Choroid plexus epithelial cell (primary cell): ENCODE data around the gene FCGR3B.
"Not testable (repeated sequence)": the region's sequence is repeated elsewhere in the genome, so short reads cannot be mapped to it uniquely, and the experiment has no call there.

Experiments used
- DNase-seq: peaks from one replicate; pipeline ENCODE4 v3.0.0-alpha.2; 2010; ENCODE audit warnings: low read depth
- H3K4me3 ChIP-seq: 2 replicates; pipeline ENCODE4 v1.5.1; 2011; ENCODE audit warnings: low read depth, mild to moderate bottlenecking, control low read depth, low read length, moderate library complexity
- CTCF ChIP-seq: conservative IDR thresholded peaks from 2 replicates; pipeline ENCODE4 v1.5.1; 2011; ENCODE audit warnings: low read depth, mild to moderate bottlenecking, control low read depth, inconsistent platforms, low read length, moderate library complexity

The FCGR3B gene

DNA sequence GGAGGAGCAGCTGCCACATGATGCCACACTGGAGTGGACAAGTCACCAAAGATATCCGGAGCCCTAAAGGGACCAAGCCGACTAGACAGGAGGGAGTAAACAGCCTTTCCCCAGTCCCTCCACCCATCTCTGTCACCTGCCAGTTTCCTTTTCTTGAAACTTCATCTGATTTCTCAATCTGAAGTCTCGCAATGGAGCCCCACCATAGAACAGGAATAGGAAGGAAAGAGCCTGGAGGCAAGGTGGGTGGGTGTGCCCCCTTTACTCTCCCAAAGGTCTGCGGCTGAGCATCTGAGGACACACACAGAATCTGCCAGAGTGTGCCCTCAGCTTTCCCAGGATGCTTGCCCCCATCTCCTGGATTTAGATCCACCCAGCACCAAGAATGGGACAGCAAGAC, at the start of gene FCGR3B:
Gene FCGR3B, minus strand, starts transcription at position 101 of the 400 bp plus-strand sequence. Its CDS starts 82 bp downstream, at position 19.
- no peak for DNase-seq
- no peak within 1 kb of the TSS for H3K4me3 ChIP-seq
- TF ChIP-seq CTCF = no peak

- no peak for TF ChIP-seq CTCF
- no peak for DNase-seq
- no peak overlapping the region for H3K4me3 ChIP-seq
Observed at GRCh38 chr1:161678500-161678899, 47.5 kb upstream of the FCGR3B start.

DNA sequence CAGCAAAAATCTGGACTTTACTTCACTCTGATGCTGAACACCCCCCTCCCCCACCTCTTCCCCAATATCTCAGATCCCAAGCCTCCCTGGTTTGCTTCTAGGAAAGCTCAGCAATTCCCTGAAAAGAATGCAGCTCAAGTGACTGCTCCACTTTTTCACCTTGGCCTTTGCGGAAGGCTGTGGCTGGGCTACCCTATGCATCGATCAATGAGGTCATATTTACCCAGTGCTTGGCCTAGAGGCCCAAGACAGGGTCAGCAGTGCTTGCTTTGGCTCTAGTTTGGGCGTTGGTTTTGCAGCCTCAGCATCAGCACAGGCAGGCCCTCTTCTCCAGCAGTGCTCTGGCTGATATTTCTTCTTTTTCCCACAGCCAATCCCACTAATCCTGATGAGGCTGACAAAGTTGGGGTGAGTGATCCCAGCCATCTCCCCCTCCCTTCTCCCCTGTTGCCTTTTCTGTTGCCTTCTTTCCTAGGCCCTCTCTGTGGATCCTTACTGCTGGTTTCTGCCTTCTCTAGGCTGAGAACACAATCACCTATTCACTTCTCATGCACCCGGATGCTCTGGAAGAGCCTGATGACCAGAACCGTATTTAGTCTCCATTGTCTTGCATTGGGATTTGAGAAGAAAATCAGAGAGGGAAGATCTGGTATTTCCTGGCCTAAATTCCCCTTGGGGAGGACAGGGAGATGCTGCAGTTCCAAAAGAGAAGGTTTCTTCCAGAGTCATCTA, 46.1 kb upstream of the FCGR3B start:
- TF ChIP-seq CTCF = no peak
- DNase-seq = no peak
- H3K4me3 ChIP-seq = no peak overlapping the region

DNA sequence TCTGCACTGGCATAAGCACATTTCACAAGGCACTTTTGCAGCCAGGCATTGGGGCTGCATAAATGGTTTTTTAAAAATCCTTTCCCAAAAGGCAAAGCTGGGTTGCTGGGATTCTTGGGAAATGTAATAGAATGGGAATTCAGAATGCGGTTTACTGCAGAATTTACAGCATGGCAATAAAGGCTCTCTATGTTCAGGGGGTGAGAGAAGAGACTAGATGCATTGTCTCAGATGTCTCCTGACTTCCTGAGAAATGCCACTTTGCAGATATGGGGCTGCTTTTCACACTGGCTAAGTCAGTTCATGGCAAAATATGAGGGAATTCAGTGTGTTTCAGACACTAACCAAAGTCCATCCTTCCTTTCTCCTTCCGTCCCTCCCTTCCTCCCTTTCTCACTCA, 45.5 kb upstream of the FCGR3B start:
- no peak for TF ChIP-seq CTCF
- no peak for DNase-seq
- no peak overlapping the region for H3K4me3 ChIP-seq

- H3K4me3 ChIP-seq, DNase-seq: not testable (repeated sequence)
Observed at GRCh38 chr1:161674908-161675307, 43.9 kb upstream of the FCGR3B start.

DNA sequence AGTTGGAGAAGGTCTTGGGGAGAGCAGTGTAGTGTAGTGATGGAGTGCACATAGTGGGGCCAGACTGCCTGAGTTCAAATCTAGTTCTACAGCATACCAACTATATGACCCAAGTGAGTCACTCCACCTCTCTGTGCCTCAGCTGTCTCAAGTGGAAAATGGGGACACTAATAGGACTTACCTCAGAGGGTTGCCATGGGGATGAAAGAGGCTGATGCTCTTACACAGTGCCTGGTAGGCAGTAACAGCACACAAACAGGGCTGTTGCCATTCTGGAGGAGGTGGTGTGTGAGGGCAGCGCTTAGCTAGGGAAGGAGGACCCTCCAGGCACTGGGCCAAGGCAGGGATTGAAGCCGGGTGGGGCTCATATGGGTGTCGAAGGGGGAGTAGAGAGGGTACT, 43.5 kb upstream of the FCGR3B start:
- not testable (repeated sequence) for H3K4me3 ChIP-seq, DNase-seq

GRCh38 chr1:161673437-161673836, 42.5 kb upstream of the FCGR3B start:
- DNase-seq = peak; percentile 4

GRCh38 chr1:161671045-161672020, 40.4 kb upstream of the FCGR3B start:
- peak; percentile 24 for DNase-seq
- not testable (repeated sequence) for H3K4me3 ChIP-seq

More at GRCh38 chr1:161673437-161673836, 42.5 kb upstream of the FCGR3B start:
- H3K4me3 ChIP-seq = not testable (repeated sequence)

- DNase-seq, H3K4me3 ChIP-seq: not testable (repeated sequence)
Observed at GRCh38 chr1:161664689-161665088, 33.7 kb upstream of the FCGR3B start.

GRCh38 chr1:161663569-161663968, 32.6 kb upstream of the FCGR3B start:
- not testable (repeated sequence) for DNase-seq, H3K4me3 ChIP-seq

- not testable (repeated sequence) for DNase-seq, H3K4me3 ChIP-seq
Observed at GRCh38 chr1:161662684-161663339, 31.8 kb upstream of the FCGR3B start, which contains the start of gene FCGR2B. Gene FCGR2B (plus strand): TSS chr1:161663143. CDS start chr1:161663242, 99 bp downstream.

DNA sequence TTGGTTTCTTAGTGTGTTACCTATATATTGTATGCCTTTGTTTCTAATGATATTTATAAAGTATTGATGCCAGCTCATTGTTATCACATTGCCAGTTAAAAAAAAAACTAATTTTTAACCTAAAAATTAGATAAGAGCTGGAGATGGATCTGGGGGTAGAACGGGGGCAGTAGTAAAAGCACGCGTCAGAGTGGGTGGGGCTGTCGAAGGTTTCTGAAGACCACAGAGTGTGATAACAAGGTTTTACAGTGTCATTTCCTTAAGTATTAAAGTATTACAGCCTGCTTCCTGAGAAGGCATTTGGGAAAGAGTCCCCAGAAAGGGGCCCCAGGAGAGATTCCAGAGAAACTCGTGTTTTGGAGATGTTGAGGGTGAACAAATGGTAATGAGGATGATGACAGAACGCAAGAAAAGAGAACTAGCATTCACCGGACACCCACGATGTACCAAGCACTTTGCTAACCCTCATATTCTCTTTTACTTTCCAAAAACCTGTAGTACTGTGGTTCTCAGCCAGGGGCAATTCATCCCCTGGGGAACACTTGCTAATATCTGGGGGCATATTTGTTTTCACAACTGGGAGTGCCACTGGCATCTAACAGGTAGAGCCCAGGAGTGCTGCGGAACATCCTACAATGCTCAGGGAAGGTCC, 30.8 kb upstream of the FCGR3B start:
- DNase-seq, H3K4me3 ChIP-seq: not testable (repeated sequence)

GRCh38 chr1:161658524-161658923, 27.5 kb upstream of the FCGR3B start:
- DNase-seq, H3K4me3 ChIP-seq: not testable (repeated sequence)
